ENCODE data around the gene PODN.

DNA sequence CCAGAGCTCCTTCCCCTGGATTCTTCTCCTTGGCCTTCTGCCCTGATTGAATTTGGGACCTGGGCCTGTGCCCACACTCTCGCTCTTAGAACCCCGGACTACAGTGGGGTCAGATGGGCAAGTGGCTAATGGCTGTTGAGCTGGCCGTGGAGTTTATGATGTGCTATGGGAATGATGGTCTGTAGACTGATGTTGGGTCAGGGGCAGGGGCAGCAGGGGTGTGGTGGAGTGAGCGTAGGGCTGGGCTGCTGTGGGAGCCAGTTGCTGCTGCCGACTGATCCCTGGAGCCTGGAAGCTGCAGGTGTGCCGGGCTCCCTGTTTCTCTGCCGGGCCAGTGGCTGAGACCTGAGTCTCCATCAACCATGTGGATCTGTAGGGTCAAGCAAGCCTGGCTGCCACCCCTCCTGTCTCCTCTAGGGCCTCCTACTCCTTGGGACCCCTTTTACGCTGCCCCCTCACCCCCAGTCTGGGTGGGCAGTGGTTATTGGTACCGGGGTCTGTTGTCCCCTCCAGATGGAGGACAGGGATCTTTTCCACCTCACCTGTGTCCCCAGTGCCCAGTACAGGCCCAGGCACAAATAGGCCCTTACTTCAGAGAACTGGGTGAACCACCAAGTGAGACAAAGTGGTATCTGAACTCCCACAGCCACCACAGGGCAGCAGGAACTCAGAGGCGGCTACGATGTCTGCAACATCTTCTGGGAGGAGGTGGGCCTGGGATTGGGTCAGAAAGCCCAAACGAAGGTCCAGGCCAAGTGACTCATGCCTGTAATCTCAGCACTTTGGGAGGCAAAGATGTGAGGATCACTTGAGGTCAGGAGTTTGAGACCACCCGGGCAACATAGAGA is 5.1 kb downstream of the PODN start:
- TF ChIP-seq, protein P1, sequence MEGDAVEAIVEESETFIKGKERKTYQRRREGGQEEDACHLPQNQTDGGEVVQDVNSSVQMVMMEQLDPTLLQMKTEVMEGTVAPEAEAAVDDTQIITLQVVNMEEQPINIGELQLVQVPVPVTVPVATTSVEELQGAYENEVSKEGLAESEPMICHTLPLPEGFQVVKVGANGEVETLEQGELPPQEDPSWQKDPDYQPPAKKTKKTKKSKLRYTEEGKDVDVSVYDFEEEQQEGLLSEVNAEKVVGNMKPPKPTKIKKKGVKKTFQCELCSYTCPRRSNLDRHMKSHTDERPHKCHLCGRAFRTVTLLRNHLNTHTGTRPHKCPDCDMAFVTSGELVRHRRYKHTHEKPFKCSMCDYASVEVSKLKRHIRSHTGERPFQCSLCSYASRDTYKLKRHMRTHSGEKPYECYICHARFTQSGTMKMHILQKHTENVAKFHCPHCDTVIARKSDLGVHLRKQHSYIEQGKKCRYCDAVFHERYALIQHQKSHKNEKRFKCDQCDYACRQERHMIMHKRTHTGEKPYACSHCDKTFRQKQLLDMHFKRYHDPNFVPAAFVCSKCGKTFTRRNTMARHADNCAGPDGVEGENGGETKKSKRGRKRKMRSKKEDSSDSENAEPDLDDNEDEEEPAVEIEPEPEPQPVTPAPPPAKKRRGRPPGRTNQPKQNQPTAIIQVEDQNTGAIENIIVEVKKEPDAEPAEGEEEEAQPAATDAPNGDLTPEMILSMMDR (IDR thresholded peaks at IDR 0.05) = no peak
- TF ChIP-seq POLR2A (IDR thresholded peaks at IDR 0.05) = no peak
